GM23248 (cell line): ENCODE results near the gene RPS24. TPM values are rescaled to one million over a fixed set of nuclear protein-coding genes. Genes with fewer than 3 reads are reported as not detected.
"Not testable (repeated sequence)": the region's sequence is repeated elsewhere in the genome, so short reads cannot be mapped to it uniquely, and the experiment has no call there.

Experiments used
- DNase-seq: peaks from one replicate; pipeline ENCODE4 v3.0.0-alpha.2; 2015
- H2AFZ ChIP-seq: fragments of 200-600 bp; sonication (generic); 2 replicates; pipeline ENCODE4 v1.6.1; 2016; ENCODE audit warnings: antibody characterized with exemption
- H3F3A ChIP-seq: fragments of 200-600 bp; sonication (generic); 2 replicates; pipeline ENCODE4 v1.6.1; 2016; ENCODE audit warnings: mild to moderate bottlenecking, antibody characterized with exemption, mixed run types; ENCODE audit not compliant: insufficient read depth
- H3K27ac ChIP-seq: fragments of 200-600 bp; sonication (generic); 2 replicates; pipeline ENCODE4 v1.5.1; 2016; ENCODE audit warnings: mild to moderate bottlenecking
- H3K27me3 ChIP-seq: fragments of 200-600 bp; sonication (generic); replicated peaks from 2 replicates; pipeline ENCODE4 v1.6.1; 2016; ENCODE audit warnings: mild to moderate bottlenecking; ENCODE audit not compliant: insufficient read depth
- H3K36me3 ChIP-seq: fragments of 200-600 bp; sonication (generic); 2 replicates; pipeline ENCODE4 v1.6.1; 2016; ENCODE audit warnings: low read depth, mild to moderate bottlenecking
- H3K4me1 ChIP-seq: fragments of 200-600 bp; sonication (generic); 2 replicates; pipeline ENCODE4 v1.6.1; 2016; ENCODE audit warnings: mild to moderate bottlenecking; ENCODE audit not compliant: insufficient read depth
- H3K4me2 ChIP-seq: fragments of 200-600 bp; sonication (generic); one replicate; pipeline ENCODE4 v1.6.1; 2016; ENCODE audit warnings: mild to moderate bottlenecking; ENCODE audit not compliant: unreplicated experiment
- H3K4me3 ChIP-seq: fragments of 200-600 bp; sonication (generic); 2 replicates; pipeline ENCODE4 v1.5.1; 2016; ENCODE audit warnings: mild to moderate bottlenecking
- H3K79me2 ChIP-seq: fragments of 200-600 bp; sonication (generic); 2 replicates; pipeline ENCODE4 v1.6.1; 2016; ENCODE audit warnings: mild to moderate bottlenecking; ENCODE audit not compliant: insufficient read depth
- H3K9ac ChIP-seq: fragments of 200-600 bp; sonication (generic); 2 replicates; pipeline ENCODE4 v1.6.1; 2016; ENCODE audit warnings: mild to moderate bottlenecking
- H3K9me2 ChIP-seq: fragments of 200-600 bp; sonication (generic); 2 replicates; pipeline ENCODE4 v1.6.1; 2016; ENCODE audit warnings: mixed run types, mild to moderate bottlenecking, moderate library complexity; ENCODE audit not compliant: insufficient read depth
- H3K9me3 ChIP-seq: fragments of 200-600 bp; sonication (generic); one replicate; pipeline ENCODE4 v1.6.1; 2017; ENCODE audit warnings: low read depth
- H4K20me1 ChIP-seq: fragments of 200-600 bp; sonication (generic); 2 replicates; pipeline ENCODE4 v1.6.0; 2016; ENCODE audit not compliant: insufficient read depth
- EZH2 ChIP-seq: fragments of 200-600 bp; sonication (generic); IDR thresholded peaks from 2 replicates; pipeline ENCODE4 v1.6.1; 2018; ENCODE audit warnings: antibody characterized with exemption, mild to moderate bottlenecking; ENCODE audit not compliant: insufficient read depth, poor library complexity, severe bottlenecking
- EZH2phosphoT487 ChIP-seq: fragments of 200-600 bp; sonication (generic); IDR thresholded peaks from 2 replicates; pipeline ENCODE4 v1.6.1; 2018; ENCODE audit warnings: antibody characterized with exemption, moderate library complexity, mild to moderate bottlenecking, low read depth; ENCODE audit not compliant: insufficient read depth
- WGBS, 2 experiments: methylation state at CpG; one replicate each; pipeline ENCODE4 v1.1.6; 2015 to 2017; ENCODE audit warnings: low lambda C conversion rate in 2 of 2, low coverage in 1 of 2; ENCODE audit errors: missing lambda C conversion rate in 2 of 2; 5-methylcytosine and 5-hydroxymethylcytosine counted together
- in situ Hi-C: fragments of 300-500 bp; cut with MboI; formaldehyde crosslinking; loops from 2 replicates; pipeline ENCODE4 v1.15.0; 2020
- polyA plus RNA-seq: library from polyadenylated mRNA; unstranded; fragments of >200 nt; fragmentation: Nextera tagmentation; extraction: Ambion mirVana; gene quantifications from 2 replicates; pipeline ENCODE4 v1.2.1, GENCODE V29; 2016
- total RNA-seq: library from RNA; depleted of rRNA; stranded (reverse); fragments of >200 nt; shearing (Covaris generic); gene quantifications from 2 replicates; pipeline ENCODE4 v1.2.3, GENCODE V29; 2014

Gene RPS24
- total and polyA plus RNA-seq, 2 experiments from 2014 or later, result 660 to 1,653 TPM

- Histone ChIP-seq H2AFZ (no peak overlapping the region), H3K27ac (no peak overlapping the region), H3K4me1 (no peaks in the 10 kb centered on the region), H3K9ac (no peak overlapping the region), H3K4me2 (no peak overlapping the region), H4K20me1 (no peaks in the 10 kb centered on the region), H3K4me3 (no peak overlapping the region), H3K36me3 (no peaks in the 10 kb centered on the region), H3F3A (no peaks in the 10 kb centered on the region), H3K27me3 (no peaks in the 10 kb centered on the region), H3K79me2 (no peaks in the 10 kb centered on the region), H3K9me2 (no peaks in the 10 kb centered on the region), H3K9me3 (no peaks in the 10 kb centered on the region)
- 93 to 98% methylated on average over 5 of the region's 5 CpGs for WGBS, 2 experiments
- no peak for DNase-seq
- TF ChIP-seq EZH2, result no peak
- no peak for TF ChIP-seq EZH2phosphoT487
- in situ Hi-C loops, result no loop called here
Observed at GRCh38 chr10:78070726-78071125, 37.1 kb downstream of the RPS24 start.

- 67 to 70% methylated on average over 4 of the region's 4 CpGs for WGBS, 2 experiments
- H3K27me3 ChIP-seq, result no peaks in the 10 kb centered on the region
- H3K27ac ChIP-seq, result no peak overlapping the region
Observed at GRCh38 chr10:78071140-78071856, 37.6 kb downstream of the RPS24 start.

GRCh38 chr10:78071857-78072179 lies 38.2 kb downstream of the RPS24 start:
- Histone ChIP-seq H3F3A (no peaks in the 10 kb centered on the region), H2AFZ (no peak overlapping the region), H3K9me2 (no peaks in the 10 kb centered on the region), H4K20me1 (no peaks in the 10 kb centered on the region), H3K4me3 (no peak overlapping the region), H3K9me3 (no peaks in the 10 kb centered on the region), H3K36me3 (no peaks in the 10 kb centered on the region), H3K79me2 (no peaks in the 10 kb centered on the region), H3K4me1 (no peaks in the 10 kb centered on the region), H3K27ac (no peak overlapping the region), H3K9ac (no peak overlapping the region), H3K4me2 (no peak overlapping the region), H3K27me3 (no peaks in the 10 kb centered on the region)
- in situ Hi-C loops, result no loop called here
- no peak for TF ChIP-seq EZH2phosphoT487
- no peak for TF ChIP-seq EZH2
- no peak for DNase-seq
- WGBS, 2 experiments, result 72 to 76% methylated on average over 4 of the region's 4 CpGs

More at GRCh38 chr10:78071140-78071856, 37.6 kb downstream of the RPS24 start:
- in situ Hi-C loops, result no loop called here
- no peak for TF ChIP-seq EZH2phosphoT487
- TF ChIP-seq EZH2, result no peak
- no peaks in the 10 kb centered on the region for H3K79me2 ChIP-seq
- no peaks in the 10 kb centered on the region for H4K20me1 ChIP-seq
- no peaks in the 10 kb centered on the region for H3K9me2 ChIP-seq
- no peak overlapping the region for H2AFZ ChIP-seq
- H3K4me3 ChIP-seq, result no peak overlapping the region
- no peak overlapping the region for H3K4me2 ChIP-seq
- H3K9me3 ChIP-seq, result no peaks in the 10 kb centered on the region
- no peaks in the 10 kb centered on the region for H3K4me1 ChIP-seq
- DNase-seq, result no peak
- H3F3A ChIP-seq, result no peaks in the 10 kb centered on the region
- no peak overlapping the region for H3K9ac ChIP-seq
- H3K36me3 ChIP-seq, result no peaks in the 10 kb centered on the region

GRCh38 chr10:78072504-78072903 lies 38.8 kb downstream of the RPS24 start:
- in situ Hi-C loops, result no loop called here
- Histone ChIP-seq H3K36me3 (no peaks in the 10 kb centered on the region), H3K79me2 (no peaks in the 10 kb centered on the region), H4K20me1 (no peaks in the 10 kb centered on the region), H3K9ac (no peak overlapping the region), H3K4me2 (no peak overlapping the region), H3K4me1 (no peaks in the 10 kb centered on the region), H2AFZ (no peak overlapping the region), H3K9me2 (no peaks in the 10 kb centered on the region), H3K9me3 (no peaks in the 10 kb centered on the region), H3F3A (no peaks in the 10 kb centered on the region), H3K27me3 (no peaks in the 10 kb centered on the region; the same call in 1 of the 2 replicates), H3K27ac (no peak overlapping the region), H3K4me3 (no peak overlapping the region)
- no peak for DNase-seq
- TF ChIP-seq EZH2, result no peak

GRCh38 chr10:78075806-78076205 lies 42.1 kb downstream of the RPS24 start:
- H3K36me3 ChIP-seq, H3K4me3 ChIP-seq, H3K4me1 ChIP-seq, H3K27ac ChIP-seq, H2AFZ ChIP-seq, H3K9me3 ChIP-seq, H3F3A ChIP-seq, DNase-seq, H4K20me1 ChIP-seq, H3K4me2 ChIP-seq, H3K79me2 ChIP-seq, in situ Hi-C loops, H3K27me3 ChIP-seq, H3K9me2 ChIP-seq, H3K9ac ChIP-seq: not testable (repeated sequence)
- WGBS, 2 experiments, result 92% methylated on average over 28 of the region's 29 CpGs; no CpG with 5 or more reads in 1 of the 2 experiments
